ENCODE measurements around the gene HTRA3.

DNA sequence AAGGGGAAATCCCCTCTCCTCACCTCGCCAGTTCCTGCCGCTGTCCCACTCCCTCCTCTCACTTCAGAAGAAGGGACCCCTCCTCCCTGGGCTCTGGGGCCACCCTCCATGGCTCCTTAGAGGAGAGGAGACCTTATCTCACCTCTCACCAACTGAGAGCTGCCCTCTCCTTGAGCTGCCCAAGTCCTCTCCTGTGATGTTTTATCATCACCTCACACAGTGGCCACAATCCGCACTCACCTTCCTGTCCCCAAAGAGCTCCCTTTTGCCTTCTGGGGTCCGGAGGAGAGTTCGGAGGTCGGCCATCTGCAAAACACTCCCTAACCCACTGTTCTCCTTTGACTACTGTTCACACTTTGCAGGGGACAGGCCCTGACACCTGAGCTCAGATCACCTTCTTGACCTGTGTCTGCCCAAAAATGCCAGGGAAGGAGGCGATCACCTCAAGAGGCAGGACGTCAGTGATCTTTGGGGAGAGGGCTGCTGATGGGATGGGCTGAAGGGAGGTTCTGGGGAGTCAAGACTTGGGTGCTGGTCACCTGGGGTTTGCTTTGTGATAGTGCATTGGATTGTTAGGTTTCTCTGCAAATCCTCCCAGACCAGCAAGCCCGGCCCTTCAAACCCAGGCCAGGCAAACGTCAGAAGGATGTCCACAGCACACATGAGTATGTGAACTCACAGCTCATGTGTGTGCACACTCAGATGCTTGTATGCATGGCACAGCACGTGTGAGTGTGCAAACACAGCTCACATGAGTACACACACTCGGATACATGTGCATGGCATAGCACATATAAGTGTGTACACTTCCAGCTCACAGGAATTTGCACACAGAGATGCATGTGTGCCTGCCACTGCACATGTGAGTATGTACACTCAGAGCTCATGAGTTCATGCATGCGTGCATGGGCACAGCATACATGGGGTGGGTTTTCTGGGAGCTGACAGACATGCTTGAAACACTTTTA lies 41.8 kb downstream of the HTRA3 start:
- TF ChIP-seq SMC3 (IDR thresholded peaks at IDR 0.05; ENCODE audit: low read depth, low read length) (no peak), RAD21 (IDR thresholded peaks at IDR 0.05; ENCODE audit: low read length) (no peak), RFX5 (IDR thresholded peaks at IDR 0.05; ENCODE audit: low read depth, low read length) (no peak), POLR2A (IDR thresholded peaks at IDR 0.05; ENCODE audit: low read depth, low read length) (no peak), FOS (IDR thresholded peaks at IDR 0.05; ENCODE audit: low read depth, low read length) (no peak)
- TF ChIP-seq, protein P1, sequence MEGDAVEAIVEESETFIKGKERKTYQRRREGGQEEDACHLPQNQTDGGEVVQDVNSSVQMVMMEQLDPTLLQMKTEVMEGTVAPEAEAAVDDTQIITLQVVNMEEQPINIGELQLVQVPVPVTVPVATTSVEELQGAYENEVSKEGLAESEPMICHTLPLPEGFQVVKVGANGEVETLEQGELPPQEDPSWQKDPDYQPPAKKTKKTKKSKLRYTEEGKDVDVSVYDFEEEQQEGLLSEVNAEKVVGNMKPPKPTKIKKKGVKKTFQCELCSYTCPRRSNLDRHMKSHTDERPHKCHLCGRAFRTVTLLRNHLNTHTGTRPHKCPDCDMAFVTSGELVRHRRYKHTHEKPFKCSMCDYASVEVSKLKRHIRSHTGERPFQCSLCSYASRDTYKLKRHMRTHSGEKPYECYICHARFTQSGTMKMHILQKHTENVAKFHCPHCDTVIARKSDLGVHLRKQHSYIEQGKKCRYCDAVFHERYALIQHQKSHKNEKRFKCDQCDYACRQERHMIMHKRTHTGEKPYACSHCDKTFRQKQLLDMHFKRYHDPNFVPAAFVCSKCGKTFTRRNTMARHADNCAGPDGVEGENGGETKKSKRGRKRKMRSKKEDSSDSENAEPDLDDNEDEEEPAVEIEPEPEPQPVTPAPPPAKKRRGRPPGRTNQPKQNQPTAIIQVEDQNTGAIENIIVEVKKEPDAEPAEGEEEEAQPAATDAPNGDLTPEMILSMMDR (conservative IDR thresholded peaks at IDR 0.05; ENCODE audit: low read depth, low read length), result no peak
- TF ChIP-seq, protein P2, sequence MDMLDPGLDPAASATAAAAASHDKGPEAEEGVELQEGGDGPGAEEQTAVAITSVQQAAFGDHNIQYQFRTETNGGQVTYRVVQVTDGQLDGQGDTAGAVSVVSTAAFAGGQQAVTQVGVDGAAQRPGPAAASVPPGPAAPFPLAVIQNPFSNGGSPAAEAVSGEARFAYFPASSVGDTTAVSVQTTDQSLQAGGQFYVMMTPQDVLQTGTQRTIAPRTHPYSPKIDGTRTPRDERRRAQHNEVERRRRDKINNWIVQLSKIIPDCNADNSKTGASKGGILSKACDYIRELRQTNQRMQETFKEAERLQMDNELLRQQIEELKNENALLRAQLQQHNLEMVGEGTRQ (IDR thresholded peaks at IDR 0.05; ENCODE audit: low read depth, low read length), result no peak
- TF ChIP-seq, protein P3, sequence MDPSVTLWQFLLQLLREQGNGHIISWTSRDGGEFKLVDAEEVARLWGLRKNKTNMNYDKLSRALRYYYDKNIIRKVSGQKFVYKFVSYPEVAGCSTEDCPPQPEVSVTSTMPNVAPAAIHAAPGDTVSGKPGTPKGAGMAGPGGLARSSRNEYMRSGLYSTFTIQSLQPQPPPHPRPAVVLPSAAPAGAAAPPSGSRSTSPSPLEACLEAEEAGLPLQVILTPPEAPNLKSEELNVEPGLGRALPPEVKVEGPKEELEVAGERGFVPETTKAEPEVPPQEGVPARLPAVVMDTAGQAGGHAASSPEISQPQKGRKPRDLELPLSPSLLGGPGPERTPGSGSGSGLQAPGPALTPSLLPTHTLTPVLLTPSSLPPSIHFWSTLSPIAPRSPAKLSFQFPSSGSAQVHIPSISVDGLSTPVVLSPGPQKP (IDR thresholded peaks at IDR 0.05; ENCODE audit: borderline replicate concordance, low read depth, low read length), result no peak

Measured in IMR-90 (cell line).